ENCODE results near the gene HES1.

HES1 gene

GRCh38 chr3:194168994-194169393 is 33.0 kb downstream of the HES1 start:
- DNase-seq: no peak

DNA sequence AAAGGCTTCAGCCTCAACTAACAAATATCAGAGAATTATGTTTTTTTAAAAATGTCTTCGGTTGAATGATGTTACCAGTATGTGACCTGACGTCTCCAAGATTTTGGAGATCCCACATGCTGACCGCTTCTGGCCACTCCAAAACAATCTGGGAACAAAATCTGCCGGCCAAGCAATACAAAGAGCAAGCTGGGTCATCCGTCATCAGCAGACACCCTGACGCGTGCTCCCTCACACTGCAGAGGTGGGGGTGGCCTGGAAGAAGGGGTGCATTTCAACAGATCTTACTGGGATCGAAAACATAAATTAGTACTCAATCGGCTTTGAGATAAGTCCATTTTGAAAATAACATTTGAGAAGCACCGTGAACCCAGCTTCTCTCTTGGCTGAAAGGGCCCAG is 33.6 kb downstream of the HES1 start:
- DNase-seq: no peak

- DNase-seq: no peak
Measured at GRCh38 chr3:194170793-194171192, 34.8 kb downstream of the HES1 start.

GRCh38 chr3:194174406-194174805 is 38.5 kb downstream of the HES1 start:
- no peak for DNase-seq

DNA sequence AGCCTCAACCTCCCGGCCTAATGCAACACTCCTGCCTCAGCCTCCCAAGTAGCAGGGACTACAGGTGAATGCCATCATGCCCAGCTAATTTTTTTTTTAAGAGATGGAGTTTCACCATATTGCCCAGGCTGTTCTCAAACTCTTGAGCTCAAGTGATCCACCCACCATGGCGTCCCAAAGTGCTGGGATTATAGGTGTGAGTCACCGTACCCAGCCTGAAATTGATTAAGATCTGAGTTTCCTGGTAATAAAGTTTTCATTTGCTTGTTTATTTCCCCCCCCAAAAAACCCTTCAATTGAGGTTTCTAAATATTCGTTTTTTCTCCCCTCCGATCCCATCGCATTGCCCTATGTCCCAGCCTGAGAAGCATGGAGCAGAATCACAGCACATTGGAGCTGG is 39.0 kb downstream of the HES1 start:
- no peak for DNase-seq

DNA sequence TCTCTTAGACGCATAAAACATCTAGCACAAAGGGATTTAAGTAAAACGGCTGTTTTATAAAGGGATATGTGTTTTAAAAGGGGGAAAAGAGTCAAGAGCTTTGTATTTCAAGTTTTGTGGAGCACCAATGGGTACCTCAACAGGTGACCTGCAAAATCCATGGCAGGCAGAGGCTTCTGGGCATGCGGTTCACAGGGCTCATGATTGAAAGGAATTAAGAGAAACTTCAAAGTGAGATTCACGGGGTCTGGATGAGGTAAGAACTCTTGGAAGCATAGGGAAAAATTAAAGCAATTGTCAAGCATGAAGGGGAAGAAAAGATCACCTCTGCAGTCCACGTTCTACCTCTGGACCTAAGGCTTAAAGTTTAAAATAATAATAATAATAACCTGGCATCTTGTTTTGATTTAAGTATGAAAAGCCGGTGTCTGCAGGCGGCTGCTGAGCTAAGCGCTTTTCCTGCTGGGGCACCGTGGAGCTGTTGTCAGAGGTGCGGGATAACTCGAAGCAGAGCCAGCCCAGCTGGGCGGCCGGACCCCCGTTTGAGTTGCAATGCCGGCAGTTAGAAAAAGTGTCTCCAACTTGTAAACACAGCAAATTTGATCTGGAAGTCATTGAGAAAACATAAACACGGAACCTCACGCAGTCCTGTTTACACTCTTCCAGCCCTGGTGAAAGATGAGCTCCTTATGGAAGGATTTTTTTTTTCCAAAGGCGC is 40.5 kb downstream of the HES1 start:
- DNase-seq: no peak

- no peak for DNase-seq
Measured at GRCh38 chr3:194177141-194177540, 41.2 kb downstream of the HES1 start.

- no peak for DNase-seq
Measured at GRCh38 chr3:194178128-194178527, 42.2 kb downstream of the HES1 start.

- DNase-seq: no peak
Measured at GRCh38 chr3:194178669-194179068, 42.7 kb downstream of the HES1 start.

GRCh38 chr3:194180570-194180969 is 44.6 kb downstream of the HES1 start:
- DNase-seq: no peak

- DNase-seq: no peak
Measured at GRCh38 chr3:194181612-194182529, 45.9 kb downstream of the HES1 start.

DNA sequence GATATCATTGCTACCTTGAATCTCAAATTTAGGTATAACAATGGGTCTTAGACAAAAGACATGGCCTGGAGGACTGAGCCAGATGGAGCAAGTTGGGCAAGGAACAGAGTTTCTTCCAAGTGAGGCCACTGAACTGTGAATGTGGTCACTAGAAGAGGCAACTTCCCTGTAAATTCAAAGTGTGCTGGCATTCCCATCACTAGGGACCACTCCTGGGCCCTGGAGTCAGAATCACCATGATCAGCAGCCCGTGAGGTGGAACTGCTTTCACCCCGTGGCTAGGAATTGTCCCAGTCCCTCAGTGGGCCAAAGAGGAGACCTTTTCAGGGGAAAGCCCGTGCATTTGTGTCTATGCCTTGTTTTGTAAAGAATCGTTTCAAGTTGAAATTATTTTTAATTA is 47.3 kb downstream of the HES1 start:
- DNase-seq: no peak

GRCh38 chr3:194184265-194184751 is 48.4 kb downstream of the HES1 start:
- DNase-seq: no peak

- DNase-seq: no peak
Measured at GRCh38 chr3:194184801-194185200, 48.9 kb downstream of the HES1 start.

- no peak for DNase-seq
Measured at GRCh38 chr3:194185221-194185620, 49.3 kb downstream of the HES1 start.

DNA sequence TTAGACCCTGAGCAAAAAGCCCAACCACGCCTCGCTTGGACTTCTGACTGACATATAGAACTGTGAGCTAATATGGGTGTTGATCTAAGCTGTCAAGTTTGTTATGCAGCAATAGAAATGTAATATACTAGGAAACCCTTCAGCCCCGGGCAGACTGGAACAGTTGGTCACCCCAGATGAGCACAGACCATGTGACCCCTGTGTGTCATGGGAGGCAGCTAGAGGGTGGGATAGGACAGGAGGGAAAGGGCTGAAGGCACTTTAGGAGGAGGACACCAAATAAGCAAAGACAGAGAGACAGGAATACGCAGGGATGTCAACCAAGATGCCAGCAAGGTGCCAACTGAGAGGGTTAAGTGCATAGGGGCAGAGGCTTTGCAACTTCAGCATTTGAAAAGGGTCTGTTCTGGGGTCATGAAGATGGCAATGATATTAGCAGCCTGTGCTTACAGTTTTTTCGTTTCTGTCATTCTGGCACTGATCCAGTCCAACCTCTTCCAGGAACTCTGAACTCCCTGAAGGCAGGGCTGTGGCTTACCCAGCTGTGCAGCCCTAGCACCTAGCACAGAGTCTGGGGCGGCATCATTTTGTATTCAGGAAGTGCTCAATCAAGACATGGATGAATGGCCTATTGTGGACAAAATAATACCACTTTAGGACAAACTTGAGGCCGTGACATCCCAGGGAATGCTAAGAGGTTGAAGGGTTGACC is 51.4 kb downstream of the HES1 start:
- DNase-seq: no peak

Data from central memory CD4-positive, alpha-beta T cell (primary cell).